Measurements from ENCODE around the gene AKR7A2.
"Not testable (repeated sequence)": the region's sequence is repeated elsewhere in the genome, so short reads cannot be mapped to it uniquely, and the experiment has no call there.

AKR7A2 gene

DNA sequence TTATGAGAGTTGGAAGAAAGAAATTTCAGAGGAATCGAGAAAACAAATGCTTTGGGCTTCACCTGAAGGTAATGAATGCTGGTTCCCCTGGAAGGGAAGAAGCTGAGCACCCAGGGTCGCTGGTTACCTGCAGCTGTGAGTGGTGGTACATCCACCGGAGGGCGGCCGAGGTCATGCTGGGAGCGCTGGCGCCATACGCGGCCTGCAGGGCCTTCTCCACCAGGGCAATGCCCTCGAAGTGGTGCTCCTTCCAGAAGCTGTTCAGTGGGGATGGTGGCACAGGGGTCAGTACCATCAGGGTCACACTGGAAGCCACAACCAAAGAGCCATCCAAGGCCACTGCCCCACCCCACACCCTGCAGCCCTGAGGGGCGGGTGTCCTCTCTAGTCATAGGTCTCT lies 43.5 kb downstream of the AKR7A2 start:
- no peak overlapping the region for H3K4me3 ChIP-seq
- in situ Hi-C loops (cut with MboI; ENCODE audit: low sequenced_read_pairs): no loop called here
- no peak for DNase-seq (ENCODE audit: low spot score in 2 of 2)

DNA sequence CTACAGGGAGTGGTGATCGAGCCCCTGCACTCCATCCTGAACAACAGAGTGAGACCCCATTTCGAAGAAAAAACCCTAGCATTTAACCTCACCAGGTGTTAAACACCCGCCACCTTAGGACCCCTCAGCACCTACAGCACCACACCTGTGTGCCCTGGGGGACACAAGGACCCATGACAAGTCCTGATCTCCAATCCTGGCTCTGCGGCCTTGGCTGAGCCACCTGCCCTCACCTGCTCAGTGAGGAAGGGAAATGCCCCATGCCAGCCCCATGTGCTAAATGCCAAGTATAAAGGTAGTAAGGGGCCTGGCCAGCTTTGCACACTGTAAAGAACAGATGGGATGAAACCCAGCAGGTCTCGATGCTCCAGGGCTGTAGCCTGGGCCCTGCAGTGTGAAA lies 49.2 kb downstream of the AKR7A2 start:
- Histone ChIP-seq H3K4me3 (no peak overlapping the region), H3K4me1 (no peaks in the 10 kb centered on the region), H3K36me3 (replicated peaks) (peaks cover 32% of the 10 kb centered on the region), H3K27me3 (ENCODE audit: low read depth) (no peaks in the 10 kb centered on the region), H3K9me3 (no peaks in the 10 kb centered on the region)
- in situ Hi-C loops (cut with MboI; ENCODE audit: low sequenced_read_pairs): no loop called here
- DNase-seq (ENCODE audit: low spot score in 2 of 2): no peak

More for the DNA sequence above, 43.5 kb downstream of the AKR7A2 start:
- Histone ChIP-seq H3K27me3 (ENCODE audit: low read depth) (no peaks in the 10 kb centered on the region), H3K4me1 (no peaks in the 10 kb centered on the region), H3K9me3 (no peaks in the 10 kb centered on the region), H3K36me3 (replicated peaks) (no peaks in the 10 kb centered on the region)

- DNase-seq (ENCODE audit: low spot score in 2 of 2): peak in 1 of 2 experiments; percentile 29
- H3K9me3 ChIP-seq: no peaks in the 10 kb centered on the region
- H3K4me1 ChIP-seq: no peaks in the 10 kb centered on the region
- no peaks in the 10 kb centered on the region for H3K27me3 ChIP-seq (ENCODE audit: low read depth)
- H3K4me3 ChIP-seq: no peak overlapping the region
- in situ Hi-C loops (cut with MboI; ENCODE audit: low sequenced_read_pairs): no loop called here
- peaks cover 39% of the 10 kb centered on the region for H3K36me3 ChIP-seq (replicated peaks)
Measured at GRCh38 chr1:19262047-19262446, 49.9 kb downstream of the AKR7A2 start.

GRCh38 chr1:19260211-19261138 lies 51.5 kb downstream of the AKR7A2 start:
- Histone ChIP-seq H3K4me3 (no peak overlapping the region), H3K4me1 (no peaks in the 10 kb centered on the region), H3K9me3 (no peaks in the 10 kb centered on the region), H3K27me3 (ENCODE audit: low read depth) (no peaks in the 10 kb centered on the region), H3K36me3 (replicated peaks) (peaks cover 55% of the 10 kb centered on the region)
- in situ Hi-C loops (cut with MboI; ENCODE audit: low sequenced_read_pairs): no loop called here
- no peak for DNase-seq (ENCODE audit: low spot score in 2 of 2)

DNA sequence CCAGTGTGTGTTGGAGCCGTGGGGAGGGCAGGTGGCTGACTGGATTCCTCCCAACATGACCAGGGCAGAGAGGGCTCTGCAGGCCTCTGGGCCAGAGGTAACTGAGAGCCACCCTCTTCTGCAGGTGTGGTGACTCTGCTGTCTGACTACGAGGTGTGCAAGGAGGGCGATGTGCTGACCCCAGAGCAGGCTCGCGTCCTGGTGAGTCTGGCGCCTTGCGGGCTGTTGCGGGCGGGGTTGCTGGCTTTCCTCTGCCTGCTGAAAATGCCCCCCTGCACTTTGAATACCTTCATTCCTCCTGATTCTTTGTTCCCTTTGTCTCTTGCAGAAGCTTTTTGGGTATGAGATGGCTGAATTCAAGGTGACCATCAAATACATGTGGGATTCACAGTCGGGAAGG lies 53.6 kb downstream of the AKR7A2 start:
- Histone ChIP-seq H3K4me1 (no peaks in the 10 kb centered on the region; the same call in 1 of the 2 replicates), H3K4me3 (no peak overlapping the region), H3K27me3 (ENCODE audit: low read depth) (no peaks in the 10 kb centered on the region), H3K9me3 (no peaks in the 10 kb centered on the region), H3K36me3 (replicated peaks) (peaks cover 63% of the 10 kb centered on the region)
- no peak for DNase-seq (ENCODE audit: low spot score in 2 of 2)
- in situ Hi-C loops (cut with MboI; ENCODE audit: low sequenced_read_pairs): no loop called here

- Histone ChIP-seq H3K9me3 (no peaks in the 10 kb centered on the region), H3K4me3 (no peak overlapping the region), H3K27me3 (ENCODE audit: low read depth) (no peaks in the 10 kb centered on the region), H3K36me3 (replicated peaks) (peaks cover 64% of the 10 kb centered on the region), H3K4me1 (no peaks in the 10 kb centered on the region; the same call in 1 of the 2 replicates)
- DNase-seq (ENCODE audit: low spot score in 2 of 2): no peak
- in situ Hi-C loops (cut with MboI; ENCODE audit: low sequenced_read_pairs): no loop called here
Measured at GRCh38 chr1:19257178-19257914, 54.6 kb downstream of the AKR7A2 start.

DNA sequence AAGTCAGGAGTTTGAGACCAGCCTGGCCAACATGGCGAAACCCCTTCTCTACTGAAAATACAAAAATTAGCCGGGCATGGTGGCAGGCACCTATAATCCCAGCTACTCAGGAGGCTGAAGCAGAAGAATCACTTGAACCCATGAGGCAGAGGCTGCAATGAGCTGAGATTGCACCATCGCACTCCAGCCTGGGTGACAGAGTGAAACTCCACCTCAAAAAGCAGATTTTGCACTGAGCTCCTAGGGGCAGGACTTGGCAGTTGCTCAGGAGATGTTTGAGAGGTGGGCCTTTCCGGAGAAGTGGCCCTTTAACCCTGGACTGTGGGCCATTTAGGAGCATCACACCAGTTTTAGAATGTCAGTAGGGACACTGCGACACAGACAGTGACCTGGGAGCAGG lies 55.6 kb downstream of the AKR7A2 start:
- H3K27me3 ChIP-seq (ENCODE audit: low read depth); DNase-seq (ENCODE audit: low spot score in 2 of 2); H3K9me3 ChIP-seq; H3K4me3 ChIP-seq; in situ Hi-C loops (cut with MboI; ENCODE audit: low sequenced_read_pairs); H3K4me1 ChIP-seq: not testable (repeated sequence)
- H3K36me3 ChIP-seq (replicated peaks): peaks cover 71% of the 10 kb centered on the region

GRCh38 chr1:19255288-19255687 lies 56.7 kb downstream of the AKR7A2 start:
- DNase-seq (ENCODE audit: low spot score in 2 of 2): no peak
- Histone ChIP-seq H3K4me1 (peaks cover 4% of the 10 kb centered on the region), H3K36me3 (replicated peaks) (peaks cover 64% of the 10 kb centered on the region), H3K4me3 (no peak overlapping the region), H3K9me3 (no peaks in the 10 kb centered on the region), H3K27me3 (ENCODE audit: low read depth) (no peaks in the 10 kb centered on the region)
- in situ Hi-C loops (cut with MboI; ENCODE audit: low sequenced_read_pairs): no loop called here

DNA sequence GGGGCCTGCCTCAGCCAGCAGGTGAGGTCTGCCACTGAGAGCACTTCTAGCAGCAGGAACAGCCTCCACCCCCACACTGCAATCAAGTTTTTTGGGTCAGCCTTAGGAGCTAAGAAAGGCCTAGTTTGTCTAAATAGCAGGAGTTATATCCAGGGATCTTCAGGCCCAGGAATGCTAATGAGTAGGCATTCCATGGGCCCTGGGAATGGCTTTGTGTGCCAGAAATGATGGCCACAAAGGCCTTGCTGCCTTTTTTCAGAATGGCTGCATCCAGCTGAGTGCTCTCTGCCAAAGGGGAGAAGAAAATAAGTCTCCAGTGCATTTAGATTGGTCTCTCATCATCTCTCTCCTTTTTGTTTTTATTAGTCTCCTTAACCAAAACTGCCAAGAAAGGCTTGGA lies 57.5 kb downstream of the AKR7A2 start:
- DNase-seq (ENCODE audit: low spot score in 2 of 2): no peak
- peaks cover 56% of the 10 kb centered on the region for H3K36me3 ChIP-seq (replicated peaks)
- peaks cover 5% of the 10 kb centered on the region for H3K4me1 ChIP-seq
- no peak overlapping the region for H3K4me3 ChIP-seq
- no peaks in the 10 kb centered on the region for H3K9me3 ChIP-seq
- in situ Hi-C loops (cut with MboI; ENCODE audit: low sequenced_read_pairs): no loop called here
- no peaks in the 10 kb centered on the region for H3K27me3 ChIP-seq (ENCODE audit: low read depth)
